HCT116 (cell line): ENCODE data around the gene DCP1A. TPM values are rescaled to one million over a fixed set of nuclear protein-coding genes. Genes with fewer than 3 reads are reported as not detected.

ENCODE experiments used
- ATAC-seq: fragments of 200-7000 bp; cut with Tn5 transposase; 2 replicates; pipeline ENCODE4 v1.9.1; 2020; ENCODE audit warnings: mild to moderate bottlenecking, moderate library complexity
- BruUV-seq: library from RNA; stranded (reverse); fragments of 400-500 nt; replicated peaks from 2 replicates; lab custom pipeline; 2021; lab: Mats Ljungman, UMichigan
- CTCF ChIA-PET: fragments of 300-600 bp; sonication (Branson Sonifier 250); formaldehyde crosslinking; loops from one replicate; lab custom pipeline; 2021; ENCODE audit warnings: antibody characterized with exemption; lab: Charles Lee
- POLR2A ChIA-PET: fragments of 300-600, 350-600 bp; sonication (Branson Sonifier 250); formaldehyde crosslinking; loops from one replicate; lab custom pipeline; 2021; ENCODE audit warnings: antibody characterized with exemption; lab: Charles Lee
- RAD21 ChIA-PET, 2 experiments: fragments of 300-600 bp; sonication (Branson Sonifier 250); formaldehyde crosslinking; loops; one replicate each; lab custom pipeline; 2023; ENCODE audit warnings: low total read pairs in 2 of 2; ENCODE audit not compliant: uncharacterized antibody in 2 of 2, unreplicated experiment in 2 of 2, low non-redundant PET in 1 of 2; lab: Charles Lee
- DNase-seq: peaks from one replicate; pipeline ENCODE4 v3.0.0-alpha.2; 2010; ENCODE audit warnings: low read depth, low spot score
- H2AFZ ChIP-seq: fragments of 200-600 bp; shearing (Covaris generic), sonication (generic); 2 replicates; pipeline ENCODE4 v1.6.1; 2017; ENCODE audit warnings: low read depth, mixed run types, mixed read lengths, antibody characterized with exemption, low read length; ENCODE audit not compliant: poor library complexity, severe bottlenecking
- H3K27ac ChIP-seq: 2 replicates; pipeline ENCODE4 v1.5.1; 2012; ENCODE audit warnings: low read depth, low read length
- H3K27me3 ChIP-seq: fragments of 200-600 bp; sonication (generic); 2 replicates; pipeline ENCODE4 v1.6.1; 2016; ENCODE audit warnings: mixed run types, low read length, mixed read lengths; ENCODE audit not compliant: insufficient read depth
- H3K36me3 ChIP-seq, 2 experiments: fragments of 200-500 bp in 1 of 2; fragments of 200-600 bp in 1 of 2; sonication (Bioruptor generic) in 1 of 2; sonication (generic) in 1 of 2; 2 replicates each; pipeline versions ENCODE4 v1.5.1 to v1.6.1; 2014 to 2016; ENCODE audit warnings: low read length in 2 of 2, inconsistent platforms in 1 of 2, mixed read lengths in 1 of 2, mixed run types in 1 of 2; ENCODE audit not compliant: insufficient read depth in 2 of 2, control insufficient read depth in 1 of 2
- H3K4me1 ChIP-seq, 2 experiments: fragments of 200-600 bp in 1 of 2; sonication (generic) in 1 of 2; 2 replicates each; pipeline versions ENCODE4 v1.5.1 to v1.6.1; 2012 to 2017; ENCODE audit warnings: low read length in 2 of 2, inconsistent platforms in 1 of 2, mild to moderate bottlenecking in 1 of 2, mixed read lengths in 1 of 2, mixed run types in 1 of 2, moderate library complexity in 1 of 2; ENCODE audit not compliant: insufficient read depth in 2 of 2, control insufficient read depth in 1 of 2
- H3K4me2 ChIP-seq: fragments of 200-600 bp; sonication (generic); 2 replicates; pipeline ENCODE4 v1.6.1; 2017; ENCODE audit warnings: mixed run types, low read length, mixed read lengths
- H3K4me3 ChIP-seq, 2 experiments: fragments of 200-600 bp in 1 of 2; sonication (generic) in 1 of 2; replicated peaks in 1 of 2; 2 replicates each; pipeline ENCODE4 v1.5.1; 2011 to 2016; ENCODE audit warnings: low read length in 2 of 2, control low read depth in 1 of 2, low read depth in 1 of 2, mild to moderate bottlenecking in 1 of 2, mixed read lengths in 1 of 2, mixed run types in 1 of 2
- H3K79me2 ChIP-seq: fragments of 200-600 bp; sonication (generic); 2 replicates; pipeline ENCODE4 v1.6.1; 2017; ENCODE audit warnings: mild to moderate bottlenecking, mixed run types, low read length, moderate library complexity, mixed read lengths; ENCODE audit not compliant: insufficient read depth
- H3K9ac ChIP-seq: fragments of 200-600 bp; sonication (generic); 2 replicates; pipeline ENCODE4 v1.6.1; 2016; ENCODE audit warnings: low read length, mixed read lengths
- H3K9me2 ChIP-seq: fragments of 200-600 bp; sonication (generic), shearing (Covaris generic); 2 replicates; pipeline ENCODE4 v1.6.1; 2017; ENCODE audit warnings: mixed run types, mild to moderate bottlenecking, moderate library complexity; ENCODE audit not compliant: insufficient read depth
- H3K9me3 ChIP-seq, 2 experiments: fragments of 200-500 bp in 1 of 2; fragments of 200-600 bp in 1 of 2; sonication (Bioruptor generic) in 1 of 2; sonication (generic) in 1 of 2; 2 replicates each; pipeline ENCODE4 v1.6.1; 2014 to 2017; ENCODE audit warnings: low read length in 2 of 2, mixed read lengths in 2 of 2, inconsistent platforms in 1 of 2, low read depth in 1 of 2, mild to moderate bottlenecking in 1 of 2, mixed run types in 1 of 2, moderate library complexity in 1 of 2; ENCODE audit not compliant: control insufficient read depth in 1 of 2, insufficient read depth in 1 of 2
- H4K20me1 ChIP-seq: fragments of 200-600 bp; sonication (generic), shearing (Covaris generic); 2 replicates; pipeline ENCODE4 v1.6.1; 2017; ENCODE audit warnings: mixed run types, mild to moderate bottlenecking, moderate library complexity; ENCODE audit not compliant: insufficient read depth
- EGR1 ChIP-seq: IDR thresholded peaks from 2 replicates; pipeline ENCODE4 v1.6.1; 2012; ENCODE audit warnings: low read depth
- EZH2 ChIP-seq: fragments of 200-600 bp; sonication (generic); IDR thresholded peaks from 2 replicates; pipeline ENCODE4 v1.6.1; 2017; ENCODE audit warnings: antibody characterized with exemption, mixed run types
- EZH2phosphoT487 ChIP-seq: fragments of 200-600 bp; IDR thresholded peaks from 2 replicates; pipeline ENCODE4 v1.6.1; 2018; ENCODE audit warnings: antibody characterized with exemption, borderline replicate concordance
- MAX ChIP-seq: IDR thresholded peaks from 2 replicates; pipeline ENCODE4 v1.6.1; 2012
- TCF7L2 ChIP-seq: IDR thresholded peaks from 2 replicates; pipeline ENCODE4 v1.7.0; 2011; ENCODE audit warnings: borderline replicate concordance, inconsistent platforms; ENCODE audit not compliant: insufficient read depth, insufficient read length; ENCODE audit errors: extremely low read depth
- intact Hi-C: fragments of 100-400 bp; cut with micrococcal nuclease; formaldehyde crosslinking; loops from 2 replicates; pipeline ENCODE4 v1.10.0; 2022
- total RNA-seq: library from RNA; stranded (reverse); gene quantifications from one replicate; pipeline ENCODE4 v1.2.1, GENCODE V29; 2021; ENCODE audit not compliant: unreplicated experiment
- TF ChIP-seq, protein P1 (sequence below): IDR thresholded peaks from 2 replicates; pipeline ENCODE4 v1.6.1; 2012; ENCODE audit warnings: low read depth

The DCP1A gene
- total RNA-seq, 1 experiment from 2014 or later = 33.2 TPM

- RAD21 ChIA-PET = no interaction called here
- peaks cover 20% of the 10 kb centered on the region for H3K79me2 ChIP-seq
- H3K9ac ChIP-seq = no peak overlapping the region
- H3K27ac ChIP-seq = no peak overlapping the region
- H3K4me2 ChIP-seq = no peak overlapping the region
- CTCF ChIA-PET = no interaction called here
- H3K36me3 ChIP-seq = peaks cover 0 to 4% of the 10 kb centered on the region in 2 experiments; a peak in 1 of 4 replicates
- no peak for ATAC-seq
- no peak overlapping the region for H3K4me3 ChIP-seq
- H3K27me3 ChIP-seq = no peaks in the 10 kb centered on the region
- BruUV-seq = no TSS peak
- no peaks in the 10 kb centered on the region for H3K9me3 ChIP-seq
- intact Hi-C loops = no loop called here
- H3K4me1 ChIP-seq = peaks cover 6 to 18% of the 10 kb centered on the region in 2 experiments; a peak in 3 of 4 replicates
- H2AFZ ChIP-seq = no peak overlapping the region
- DNase-seq = no peak
- peaks cover 9% of the 10 kb centered on the region; the same call in 1 of the 2 replicates for H4K20me1 ChIP-seq
- POLR2A ChIA-PET = interaction anchor here (0.6 kb wide), 1 partner anchor 9 kb away, joined by 3 read pairs; no protein-coding TSS in a partner anchor
- TF ChIP-seq, protein P1, sequence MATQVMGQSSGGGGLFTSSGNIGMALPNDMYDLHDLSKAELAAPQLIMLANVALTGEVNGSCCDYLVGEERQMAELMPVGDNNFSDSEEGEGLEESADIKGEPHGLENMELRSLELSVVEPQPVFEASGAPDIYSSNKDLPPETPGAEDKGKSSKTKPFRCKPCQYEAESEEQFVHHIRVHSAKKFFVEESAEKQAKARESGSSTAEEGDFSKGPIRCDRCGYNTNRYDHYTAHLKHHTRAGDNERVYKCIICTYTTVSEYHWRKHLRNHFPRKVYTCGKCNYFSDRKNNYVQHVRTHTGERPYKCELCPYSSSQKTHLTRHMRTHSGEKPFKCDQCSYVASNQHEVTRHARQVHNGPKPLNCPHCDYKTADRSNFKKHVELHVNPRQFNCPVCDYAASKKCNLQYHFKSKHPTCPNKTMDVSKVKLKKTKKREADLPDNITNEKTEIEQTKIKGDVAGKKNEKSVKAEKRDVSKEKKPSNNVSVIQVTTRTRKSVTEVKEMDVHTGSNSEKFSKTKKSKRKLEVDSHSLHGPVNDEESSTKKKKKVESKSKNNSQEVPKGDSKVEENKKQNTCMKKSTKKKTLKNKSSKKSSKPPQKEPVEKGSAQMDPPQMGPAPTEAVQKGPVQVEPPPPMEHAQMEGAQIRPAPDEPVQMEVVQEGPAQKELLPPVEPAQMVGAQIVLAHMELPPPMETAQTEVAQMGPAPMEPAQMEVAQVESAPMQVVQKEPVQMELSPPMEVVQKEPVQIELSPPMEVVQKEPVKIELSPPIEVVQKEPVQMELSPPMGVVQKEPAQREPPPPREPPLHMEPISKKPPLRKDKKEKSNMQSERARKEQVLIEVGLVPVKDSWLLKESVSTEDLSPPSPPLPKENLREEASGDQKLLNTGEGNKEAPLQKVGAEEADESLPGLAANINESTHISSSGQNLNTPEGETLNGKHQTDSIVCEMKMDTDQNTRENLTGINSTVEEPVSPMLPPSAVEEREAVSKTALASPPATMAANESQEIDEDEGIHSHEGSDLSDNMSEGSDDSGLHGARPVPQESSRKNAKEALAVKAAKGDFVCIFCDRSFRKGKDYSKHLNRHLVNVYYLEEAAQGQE = no peak
- TF ChIP-seq EGR1 = no peak
- no peak for TF ChIP-seq EZH2
- TF ChIP-seq MAX = no peak
- TF ChIP-seq TCF7L2 = no peak
- TF ChIP-seq EZH2phosphoT487 = no peak
- no peaks in the 10 kb centered on the region for H3K9me2 ChIP-seq
These were observed 88.5 kb downstream of the DCP1A start for GRCh38 chr3:53258600-53259426.
